Smooth muscle cell (in vitro differentiated cells): ENCODE data around the gene PIK3AP1. TPM values are rescaled to one million over a fixed set of nuclear protein-coding genes. Genes with fewer than 3 reads are reported as not detected.

Experiments used
- DNase-seq: peaks from one replicate; lab custom pipeline; 2025; ENCODE audit not compliant: unreplicated experiment; lab: John Stamatoyannopoulos, UW
- H2AFZ ChIP-seq: fragments of 200-600 bp; sonication (generic); 2 replicates; pipeline ENCODE4 v1.6.0; 2016; ENCODE audit warnings: antibody characterized with exemption, low read depth, mild to moderate bottlenecking
- H3F3A ChIP-seq: fragments of 200-600 bp; sonication (generic); 2 replicates; pipeline ENCODE4 v1.6.0; 2017; ENCODE audit warnings: antibody characterized with exemption, low read depth
- H3K27ac ChIP-seq: fragments of 200-600 bp; sonication (generic); 2 replicates; pipeline ENCODE4 v1.5.1; 2016; ENCODE audit warnings: low read depth, mild to moderate bottlenecking
- H3K27me3 ChIP-seq: fragments of 200-600 bp; sonication (generic); 2 replicates; pipeline ENCODE4 v1.6.1; 2016; ENCODE audit warnings: low read depth, mild to moderate bottlenecking
- H3K36me3 ChIP-seq: fragments of 200-600 bp; sonication (generic); 2 replicates; pipeline ENCODE4 v1.5.1; 2016; ENCODE audit warnings: low read depth
- H3K4me1 ChIP-seq: fragments of 200-600 bp; sonication (generic); 2 replicates; pipeline ENCODE4 v1.5.1; 2016; ENCODE audit warnings: low read depth
- H3K4me2 ChIP-seq: fragments of 200-600 bp; sonication (generic); 2 replicates; pipeline ENCODE4 v1.6.0; 2016; ENCODE audit warnings: mild to moderate bottlenecking
- H3K4me3 ChIP-seq: fragments of 200-600 bp; sonication (generic); 2 replicates; pipeline ENCODE4 v1.5.1; 2016; ENCODE audit warnings: mild to moderate bottlenecking
- H3K79me2 ChIP-seq: fragments of 200-600 bp; sonication (generic); 2 replicates; pipeline ENCODE4 v1.6.0; 2016; ENCODE audit warnings: low read depth, mild to moderate bottlenecking
- H3K9ac ChIP-seq: fragments of 200-600 bp; sonication (generic); 2 replicates; pipeline ENCODE4 v1.6.0; 2016; ENCODE audit warnings: low read depth
- H3K9me3 ChIP-seq: fragments of 200-600 bp; sonication (generic); replicated peaks from 2 replicates; pipeline ENCODE4 v1.5.1; 2016; ENCODE audit warnings: low read depth
- H4K20me1 ChIP-seq: fragments of 200-600 bp; sonication (generic); 2 replicates; pipeline ENCODE4 v1.6.0; 2016; ENCODE audit warnings: low read depth
- WGBS: methylation state at CpG from one replicate; pipeline ENCODE4 v1.1.7; 2016; ENCODE audit warnings: low lambda C conversion rate; 5-methylcytosine and 5-hydroxymethylcytosine counted together
- polyA plus RNA-seq: library from polyadenylated mRNA; unstranded; fragments of >200 nt; fragmentation: Nextera tagmentation; extraction: Ambion mirVana; gene quantifications from 2 replicates; pipeline ENCODE4 v1.2.1, GENCODE V29; 2016
- total RNA-seq: library from RNA; depleted of rRNA; stranded (reverse); fragments of >200 nt; gene quantifications from 2 replicates; pipeline ENCODE4 v1.2.3, GENCODE V29; 2014
- TF ChIP-seq, protein P1 (sequence below): fragments of 200-600 bp; sonication (generic); IDR thresholded peaks from 2 replicates; pipeline ENCODE4 v1.5.1; 2017; ENCODE audit warnings: borderline replicate concordance, mild to moderate bottlenecking, antibody characterized with exemption; ENCODE audit not compliant: insufficient read depth, poor library complexity, severe bottlenecking

Gene PIK3AP1
- total and polyA plus RNA-seq, 2 experiments from 2014 or later = 1.2 TPM; not detected in 1

GRCh38 chr10:96587264-96588059 is 132.9 kb downstream of the PIK3AP1 start:
- no peaks in the 10 kb centered on the region for H3K27me3 ChIP-seq
- H3K9ac ChIP-seq = peak overlapping the region; percentile 97
- H3K4me1 ChIP-seq = peaks cover 16% of the 10 kb centered on the region
- H3K4me3 ChIP-seq = peak overlapping the region; percentile 93
- H3K36me3 ChIP-seq = no peaks in the 10 kb centered on the region
- TF ChIP-seq, protein P1, sequence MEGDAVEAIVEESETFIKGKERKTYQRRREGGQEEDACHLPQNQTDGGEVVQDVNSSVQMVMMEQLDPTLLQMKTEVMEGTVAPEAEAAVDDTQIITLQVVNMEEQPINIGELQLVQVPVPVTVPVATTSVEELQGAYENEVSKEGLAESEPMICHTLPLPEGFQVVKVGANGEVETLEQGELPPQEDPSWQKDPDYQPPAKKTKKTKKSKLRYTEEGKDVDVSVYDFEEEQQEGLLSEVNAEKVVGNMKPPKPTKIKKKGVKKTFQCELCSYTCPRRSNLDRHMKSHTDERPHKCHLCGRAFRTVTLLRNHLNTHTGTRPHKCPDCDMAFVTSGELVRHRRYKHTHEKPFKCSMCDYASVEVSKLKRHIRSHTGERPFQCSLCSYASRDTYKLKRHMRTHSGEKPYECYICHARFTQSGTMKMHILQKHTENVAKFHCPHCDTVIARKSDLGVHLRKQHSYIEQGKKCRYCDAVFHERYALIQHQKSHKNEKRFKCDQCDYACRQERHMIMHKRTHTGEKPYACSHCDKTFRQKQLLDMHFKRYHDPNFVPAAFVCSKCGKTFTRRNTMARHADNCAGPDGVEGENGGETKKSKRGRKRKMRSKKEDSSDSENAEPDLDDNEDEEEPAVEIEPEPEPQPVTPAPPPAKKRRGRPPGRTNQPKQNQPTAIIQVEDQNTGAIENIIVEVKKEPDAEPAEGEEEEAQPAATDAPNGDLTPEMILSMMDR = no peak
- no peaks in the 10 kb centered on the region for H3K9me3 ChIP-seq
- H3K27ac ChIP-seq = peak overlapping the region; percentile 99
- peaks cover 50% of the 10 kb centered on the region for H3K79me2 ChIP-seq
- peak; percentile 69 for DNase-seq
- peak overlapping the region; percentile 55 for H2AFZ ChIP-seq
- H4K20me1 ChIP-seq = peaks cover 38% of the 10 kb centered on the region
- WGBS = 18% methylated on average over 23 of the region's 25 CpGs
- H3K4me2 ChIP-seq = peak overlapping the region; percentile 87
- peaks cover 10% of the 10 kb centered on the region for H3F3A ChIP-seq

DNA sequence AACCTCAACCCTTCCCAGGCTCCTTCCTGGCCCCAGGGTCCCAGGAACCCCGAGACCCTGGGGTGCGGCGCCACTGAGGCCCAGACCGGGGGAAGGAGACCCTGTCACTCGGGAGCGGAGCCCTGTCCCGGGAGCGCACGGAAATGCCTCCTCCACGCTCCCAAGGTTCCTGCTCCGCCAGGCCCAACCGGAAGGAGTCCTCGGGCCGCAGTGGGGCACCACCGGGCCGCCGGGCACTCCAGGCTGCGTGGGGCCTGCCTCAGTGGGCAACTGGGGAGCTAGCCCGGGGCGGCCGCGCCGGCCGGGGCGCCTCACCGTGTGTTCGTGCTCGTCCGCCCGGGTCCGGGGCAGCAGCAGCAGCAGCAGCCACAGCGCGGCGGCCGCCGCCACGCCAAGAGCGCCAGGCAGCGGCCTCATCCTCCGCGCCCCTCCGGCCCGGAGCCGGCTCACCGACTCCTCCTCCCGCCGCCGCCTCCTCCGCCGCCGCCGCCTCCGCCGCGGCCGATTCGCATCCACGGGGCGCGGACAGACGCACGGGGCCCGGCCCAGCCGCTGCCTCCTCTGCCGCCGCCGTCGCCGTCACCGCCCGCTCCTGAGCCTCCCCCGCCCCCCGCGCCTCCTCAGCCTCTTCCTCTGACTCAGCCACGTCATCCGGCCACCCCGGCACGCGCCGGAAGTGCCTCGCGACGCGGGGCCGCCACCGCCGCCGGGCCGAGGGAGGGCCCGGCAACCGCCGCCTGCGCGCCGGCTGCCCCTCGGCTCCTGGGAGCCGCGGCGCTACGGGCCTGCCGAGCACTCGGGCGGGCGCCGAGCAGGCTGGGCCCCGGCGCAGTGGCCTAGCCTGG is 133.7 kb downstream of the PIK3AP1 start, which contains the start of gene TM9SF3:
TM9SF3 (minus strand) TSS at position 594 of the 845 bp plus-strand sequence; CDS start at position 417, 177 bp downstream.
- H3K9me3 ChIP-seq = no peaks in the 10 kb centered on the region
- peaks cover 10% of the 10 kb centered on the region for H3F3A ChIP-seq
- H3K4me2 ChIP-seq = peak within 1 kb of the TSS; percentile 93
- TF ChIP-seq, protein P1 = no peak
- H3K9ac ChIP-seq = peak within 1 kb of the TSS; percentile 97
- H3K27ac ChIP-seq = peak within 1 kb of the TSS; percentile 99
- peak; percentile 73 for DNase-seq
- H3K4me3 ChIP-seq = peak within 1 kb of the TSS; percentile 93
- peaks cover 47% of the 10 kb centered on the region for H4K20me1 ChIP-seq
- WGBS = under 1% methylated on average over 53 of the region's 107 CpGs
- H3K27me3 ChIP-seq = no peaks in the 10 kb centered on the region
- peaks cover 20% of the 10 kb centered on the region for H3K4me1 ChIP-seq
- peaks cover 59% of the 10 kb centered on the region for H3K79me2 ChIP-seq
- H2AFZ ChIP-seq = peak within 1 kb of the TSS; percentile 55
- H3K36me3 ChIP-seq = no peaks in the 10 kb centered on the region

- Histone ChIP-seq H2AFZ (no peak overlapping the region), H3K4me3 (peak overlapping the region; percentile 93), H3K4me1 (peaks cover 25% of the 10 kb centered on the region), H3K4me2 (peak overlapping the region; percentile 93), H3K27ac (peak overlapping the region; percentile 99), H3K9ac (peak overlapping the region; percentile 97), H3K27me3 (no peaks in the 10 kb centered on the region), H3F3A (peaks cover 10% of the 10 kb centered on the region), H3K36me3 (no peaks in the 10 kb centered on the region), H3K79me2 (peaks cover 66% of the 10 kb centered on the region), H3K9me3 (no peaks in the 10 kb centered on the region), H4K20me1 (peaks cover 54% of the 10 kb centered on the region)
- 3% methylated on average over 20 of the region's 20 CpGs for WGBS
- TF ChIP-seq, protein P1 = no peak
- no peak for DNase-seq
These were observed 134.4 kb downstream of the PIK3AP1 start for GRCh38 chr10:96585736-96586418.
